Thyroid gland (tissue), 4 donors: ENCODE results near the gene XKR3.

Experiments used
- POLR2A ChIP-seq, 2 donors: fragments of 450-650 bp; IDR thresholded peaks; one replicate each; pipeline ENCODE4 v1.6.1; 2017; ENCODE audit warnings: antibody characterized with exemption in 2 of 2, mild to moderate bottlenecking in 2 of 2, moderate library complexity in 1 of 2
- TF ChIP-seq, protein P1 (sequence below), 6 experiments: fragments of 200-600 bp in 3 of 6; fragments of 450-650 bp in 3 of 6; sonication (generic) in 3 of 6; IDR thresholded peaks; one replicate each; pipeline ENCODE4 v1.5.1; 2016 to 2019; ENCODE audit warnings: antibody characterized with exemption in 6 of 6, mild to moderate bottlenecking in 2 of 6, inconsistent platforms in 1 of 6, moderate library complexity in 1 of 6

DNA sequence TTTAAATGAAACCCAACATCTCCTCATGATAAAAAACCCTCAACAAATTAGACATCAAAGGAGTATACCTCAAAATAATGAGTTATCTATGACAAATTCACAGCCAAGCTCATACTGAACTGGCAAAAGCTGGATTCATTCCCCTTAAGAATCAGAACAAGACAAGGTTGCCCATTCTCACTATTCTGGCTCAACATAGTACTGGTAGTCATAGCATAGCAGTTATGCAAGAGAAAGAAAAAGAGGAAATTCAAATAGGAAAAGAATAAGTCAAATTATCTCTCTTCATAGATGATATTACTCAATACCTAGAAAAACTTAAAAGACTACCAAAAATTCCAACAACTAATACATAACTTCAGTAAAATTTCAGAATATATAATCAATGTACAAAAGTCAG is 29.4 kb upstream of the XKR3 start:
- TF ChIP-seq POLR2A (IDR thresholded peaks at IDR 0.05): no peak
- TF ChIP-seq, protein P1, sequence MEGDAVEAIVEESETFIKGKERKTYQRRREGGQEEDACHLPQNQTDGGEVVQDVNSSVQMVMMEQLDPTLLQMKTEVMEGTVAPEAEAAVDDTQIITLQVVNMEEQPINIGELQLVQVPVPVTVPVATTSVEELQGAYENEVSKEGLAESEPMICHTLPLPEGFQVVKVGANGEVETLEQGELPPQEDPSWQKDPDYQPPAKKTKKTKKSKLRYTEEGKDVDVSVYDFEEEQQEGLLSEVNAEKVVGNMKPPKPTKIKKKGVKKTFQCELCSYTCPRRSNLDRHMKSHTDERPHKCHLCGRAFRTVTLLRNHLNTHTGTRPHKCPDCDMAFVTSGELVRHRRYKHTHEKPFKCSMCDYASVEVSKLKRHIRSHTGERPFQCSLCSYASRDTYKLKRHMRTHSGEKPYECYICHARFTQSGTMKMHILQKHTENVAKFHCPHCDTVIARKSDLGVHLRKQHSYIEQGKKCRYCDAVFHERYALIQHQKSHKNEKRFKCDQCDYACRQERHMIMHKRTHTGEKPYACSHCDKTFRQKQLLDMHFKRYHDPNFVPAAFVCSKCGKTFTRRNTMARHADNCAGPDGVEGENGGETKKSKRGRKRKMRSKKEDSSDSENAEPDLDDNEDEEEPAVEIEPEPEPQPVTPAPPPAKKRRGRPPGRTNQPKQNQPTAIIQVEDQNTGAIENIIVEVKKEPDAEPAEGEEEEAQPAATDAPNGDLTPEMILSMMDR (IDR thresholded peaks at IDR 0.05): no peak
